LNCaP clone FGC (cell line): ENCODE measurements around the gene EDIL3.

Experiments used
- DNase-seq: peaks from one replicate; pipeline ENCODE4 v3.0.0-alpha.2; 2011; ENCODE audit warnings: low read depth
- H3K4me3 ChIP-seq: 2 replicates; pipeline ENCODE4 v1.5.1; 2011; ENCODE audit warnings: mild to moderate bottlenecking, low read depth, low read length, control low read depth
- CTCF ChIP-seq: IDR thresholded peaks from 2 replicates; pipeline ENCODE4 v1.5.1; 2012; ENCODE audit warnings: mild to moderate bottlenecking; ENCODE audit not compliant: control insufficient read depth, insufficient read depth; ENCODE audit errors: extremely low read depth

EDIL3 gene

GRCh38 chr5:84274585-84275468 is 109.9 kb downstream of the EDIL3 start:
- peak; percentile 62 for TF ChIP-seq CTCF
- no peak for DNase-seq
- H3K4me3 ChIP-seq = no peak overlapping the region

DNA sequence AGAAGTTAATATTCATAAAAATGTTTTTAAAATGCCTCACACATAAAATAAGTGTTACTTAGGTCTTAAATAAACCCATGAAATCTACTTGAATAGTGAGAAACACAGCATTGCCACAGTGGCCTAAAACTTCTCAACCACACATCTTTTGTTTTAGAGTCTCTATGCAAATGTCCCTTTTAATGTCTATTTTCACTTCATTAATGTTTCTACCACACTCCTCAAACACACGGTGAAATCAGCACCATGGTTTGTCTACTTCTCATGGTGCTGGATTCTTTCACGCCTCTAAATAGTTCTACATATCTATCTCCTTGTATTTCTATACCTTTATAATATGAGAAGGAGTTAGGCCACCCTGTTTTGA is 111.2 kb downstream of the EDIL3 start:
- no peak for DNase-seq
- TF ChIP-seq CTCF = no peak
- no peak overlapping the region for H3K4me3 ChIP-seq

DNA sequence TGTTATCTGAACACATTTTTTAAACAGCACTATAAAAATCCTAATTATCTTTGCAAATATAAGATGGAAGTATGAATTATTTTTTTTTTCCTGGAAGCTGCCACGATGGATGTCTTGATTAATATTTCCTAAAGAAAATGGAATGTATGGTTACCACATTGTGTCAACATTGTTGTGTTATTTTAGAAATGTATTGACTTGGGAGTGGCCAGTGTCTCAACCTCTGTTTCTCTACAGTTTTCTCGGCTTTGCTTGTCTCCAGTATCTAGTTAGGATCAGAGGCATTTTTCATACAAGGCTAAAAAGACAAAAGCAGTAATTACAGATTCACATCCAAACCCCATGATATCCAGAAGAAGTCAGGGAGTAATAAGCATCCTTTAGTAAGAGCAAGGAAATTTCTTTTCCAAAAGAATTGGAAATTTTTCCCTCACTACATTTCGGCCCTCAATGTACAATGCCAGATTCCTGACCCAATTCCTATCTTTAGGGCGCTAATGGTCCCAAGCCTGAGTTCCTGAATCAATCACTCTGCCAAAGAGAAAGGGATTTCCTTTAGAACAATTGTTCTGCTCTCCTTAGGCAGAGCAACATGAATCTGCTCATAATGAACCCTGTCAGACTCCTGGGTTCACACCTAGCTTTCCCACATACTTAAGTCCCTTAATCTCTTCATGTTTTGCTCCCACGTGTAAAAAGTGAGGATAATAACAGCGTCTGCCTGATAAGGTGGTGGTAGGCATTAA is 111.7 kb downstream of the EDIL3 start:
- no peak overlapping the region for H3K4me3 ChIP-seq
- no peak for DNase-seq
- no peak for TF ChIP-seq CTCF

DNA sequence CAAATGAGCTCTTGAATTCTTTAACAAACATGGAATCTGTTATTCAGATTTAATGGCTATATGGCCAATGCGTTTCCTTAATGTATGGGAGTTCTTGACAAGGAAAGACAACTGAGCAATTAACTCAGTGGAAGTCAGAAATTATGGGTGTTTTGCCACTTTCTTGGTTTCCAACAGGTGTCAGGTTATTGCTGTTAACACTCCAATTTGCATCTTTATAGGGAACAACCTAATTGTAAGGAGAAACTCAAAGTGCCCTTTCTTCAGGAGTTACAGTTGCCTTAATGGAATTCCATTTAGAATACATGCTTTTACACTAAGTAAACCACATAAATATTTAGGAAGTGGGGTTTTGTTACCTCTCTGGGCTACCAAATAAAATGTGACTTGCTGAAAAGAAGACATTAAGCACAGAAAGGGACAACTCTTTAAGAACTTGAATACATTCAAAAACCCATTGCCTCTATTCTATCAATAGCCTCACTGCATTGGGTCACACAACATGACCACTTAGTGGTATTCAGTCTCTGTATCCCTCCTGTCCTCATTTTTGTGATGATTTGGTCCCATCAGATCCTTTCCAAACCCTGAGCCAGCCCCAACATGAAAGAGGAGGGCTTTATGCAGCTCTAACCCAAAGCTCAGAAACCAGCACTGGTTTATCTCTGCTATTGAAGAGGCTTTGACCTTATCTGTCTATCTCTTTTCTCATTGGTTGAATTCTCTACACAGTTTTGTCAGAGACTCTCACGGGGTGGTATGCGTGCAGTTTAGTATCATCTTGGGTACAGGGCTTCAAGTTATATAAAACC is 118.7 kb downstream of the EDIL3 start:
- TF ChIP-seq CTCF = no peak
- H3K4me3 ChIP-seq = no peak overlapping the region
- DNase-seq = no peak

DNA sequence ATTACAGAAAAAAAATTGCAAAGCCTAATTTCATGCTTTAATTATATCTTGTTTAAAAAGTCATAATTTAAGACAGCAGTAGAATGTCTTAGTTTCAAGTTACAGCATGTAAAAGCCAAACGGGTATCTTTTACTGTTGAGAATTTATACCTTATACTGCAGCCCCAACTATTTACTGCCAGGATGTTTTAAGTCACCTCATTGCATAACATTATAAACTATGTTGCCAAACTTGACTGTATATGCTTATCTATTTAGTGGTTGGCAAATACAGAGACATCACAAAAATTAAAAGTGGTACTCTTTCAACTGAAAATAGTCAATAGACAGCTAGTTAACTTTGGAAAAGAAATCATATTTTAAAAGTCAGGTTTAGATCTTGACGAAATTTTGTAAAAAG is 119.5 kb downstream of the EDIL3 start:
- TF ChIP-seq CTCF = no peak
- DNase-seq = no peak
- no peak overlapping the region for H3K4me3 ChIP-seq

DNA sequence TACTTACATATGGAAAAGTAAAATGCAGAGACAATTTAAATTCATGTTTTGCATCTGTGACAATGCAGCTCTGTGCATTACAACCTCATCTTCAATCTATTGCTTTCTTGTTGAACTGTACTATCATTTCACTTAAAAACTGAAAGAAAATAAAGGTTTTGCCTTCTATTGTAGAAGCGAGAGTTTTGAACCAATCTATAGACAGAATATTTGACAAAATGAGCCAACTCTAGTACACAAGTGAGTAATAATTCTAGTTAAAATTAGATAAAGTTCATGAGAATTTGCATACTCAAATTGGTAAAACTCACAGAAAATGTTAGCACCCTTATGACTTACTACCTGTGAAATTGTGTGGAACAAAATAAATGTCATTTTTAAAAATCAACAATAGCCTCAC is 123.7 kb downstream of the EDIL3 start:
- no peak overlapping the region for H3K4me3 ChIP-seq
- DNase-seq = no peak
- no peak for TF ChIP-seq CTCF
